Umbilical cord (tissue), 2 donors: ENCODE data around the gene SNRPD3. TPM values are rescaled to one million over a fixed set of nuclear protein-coding genes. Genes with fewer than 3 reads are reported as not detected.

Source experiments
- DNase-seq: peaks from one replicate; pipeline ENCODE4 v3.0.0-alpha.2; 2015; ENCODE audit warnings: low spot score
- total RNA-seq: library from RNA; depleted of rRNA; stranded (reverse); fragments of >200 nt; gene quantifications from one replicate; pipeline ENCODE4 v1.2.3, GENCODE V29; 2014; ENCODE audit warnings: low replicate concordance; ENCODE audit not compliant: insufficient read depth

Gene SNRPD3
- total RNA-seq, 1 donor from 2014 or later: 101 TPM

GRCh38 chr22:24566899-24567511 lies 11.2 kb downstream of the SNRPD3 start:
- DNase-seq: no peak

GRCh38 chr22:24567668-24568067 lies 11.9 kb downstream of the SNRPD3 start:
- no peak for DNase-seq

DNA sequence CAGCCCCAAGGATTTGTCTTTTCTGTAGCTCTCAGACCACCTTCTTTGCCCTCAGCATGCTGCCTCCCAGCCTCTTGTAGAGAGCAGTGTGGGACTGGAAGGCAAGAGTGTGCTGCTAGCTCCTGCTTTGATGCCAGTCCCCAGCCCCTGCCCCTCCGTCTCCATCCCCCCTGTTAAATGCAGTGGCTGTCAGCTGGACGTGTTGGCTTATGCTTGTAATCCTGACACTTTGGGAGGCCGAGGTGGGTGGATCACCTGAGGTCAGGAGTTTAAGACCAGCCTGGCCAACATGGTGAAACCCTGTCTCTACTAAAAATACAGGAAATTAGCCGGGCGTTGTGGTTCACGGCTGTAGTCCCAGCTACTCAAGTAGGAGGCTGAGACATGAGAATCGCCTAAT lies 15.5 kb downstream of the SNRPD3 start:
- no peak for DNase-seq

GRCh38 chr22:24576778-24577177 lies 21.0 kb downstream of the SNRPD3 start:
- DNase-seq: no peak

DNA sequence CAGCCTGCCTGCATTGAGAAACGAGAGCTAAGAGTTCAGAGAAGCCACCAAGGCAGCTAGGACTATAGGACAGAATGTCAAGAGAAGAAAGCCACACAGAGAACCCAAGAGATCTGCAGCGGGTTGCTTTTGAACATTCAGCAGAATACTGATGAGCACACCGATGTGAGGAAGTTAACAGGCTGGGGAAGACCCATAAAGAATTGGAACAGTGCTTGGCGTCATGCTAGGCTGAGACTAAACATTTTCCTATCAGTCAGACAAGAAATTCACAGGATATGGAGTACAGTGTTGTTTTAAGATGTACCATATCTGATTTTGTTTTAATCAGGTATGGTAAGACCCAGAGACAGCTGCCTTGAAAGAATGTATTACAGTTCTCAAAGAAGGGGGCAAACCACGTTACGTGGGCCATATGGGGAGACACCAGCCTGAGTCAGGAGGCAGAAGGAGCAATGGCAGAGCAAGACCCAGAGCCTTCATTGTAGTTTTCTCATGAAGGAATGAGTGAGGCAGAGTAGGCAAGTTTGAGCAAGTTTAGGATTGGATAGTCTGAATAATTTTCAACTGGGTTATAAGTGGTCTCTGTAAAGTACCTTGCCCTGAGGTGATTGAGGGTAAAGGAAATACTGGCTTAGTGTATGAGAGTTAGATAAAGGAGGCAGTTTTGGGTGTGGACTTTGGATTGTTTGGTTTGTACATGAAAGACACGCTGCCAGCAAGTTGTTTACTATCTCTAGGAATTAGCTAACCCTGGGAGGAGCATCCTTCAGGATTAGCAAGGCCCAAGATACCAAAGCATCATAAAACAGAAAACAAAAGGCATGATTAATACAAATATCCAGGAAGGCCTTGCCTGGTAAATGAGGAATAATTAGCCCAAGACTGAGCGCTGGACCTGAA lies 22.8 kb downstream of the SNRPD3 start:
- DNase-seq: peak; percentile 57

- DNase-seq: peak; percentile 66
Observed at GRCh38 chr22:24579258-24579601, 23.4 kb downstream of the SNRPD3 start.

DNA sequence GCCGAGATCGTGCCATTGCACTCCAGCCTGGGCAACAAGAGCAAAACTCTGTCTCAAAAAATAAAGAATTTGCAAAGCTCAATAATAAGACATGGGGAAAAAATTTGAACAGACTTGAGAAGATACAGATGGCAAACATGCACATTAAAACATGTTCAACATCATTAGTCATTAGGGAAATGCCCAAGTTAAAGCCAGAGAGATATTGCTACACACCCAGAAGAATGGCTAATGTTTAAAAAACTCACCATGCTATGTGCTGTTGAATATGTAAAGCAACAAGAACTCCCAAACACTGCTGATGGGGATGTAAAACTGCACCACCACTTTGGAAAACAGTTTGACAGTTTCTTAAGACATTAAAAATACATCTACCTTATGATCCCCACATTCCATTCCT lies 24.5 kb downstream of the SNRPD3 start:
- peak; percentile 80 for DNase-seq

DNA sequence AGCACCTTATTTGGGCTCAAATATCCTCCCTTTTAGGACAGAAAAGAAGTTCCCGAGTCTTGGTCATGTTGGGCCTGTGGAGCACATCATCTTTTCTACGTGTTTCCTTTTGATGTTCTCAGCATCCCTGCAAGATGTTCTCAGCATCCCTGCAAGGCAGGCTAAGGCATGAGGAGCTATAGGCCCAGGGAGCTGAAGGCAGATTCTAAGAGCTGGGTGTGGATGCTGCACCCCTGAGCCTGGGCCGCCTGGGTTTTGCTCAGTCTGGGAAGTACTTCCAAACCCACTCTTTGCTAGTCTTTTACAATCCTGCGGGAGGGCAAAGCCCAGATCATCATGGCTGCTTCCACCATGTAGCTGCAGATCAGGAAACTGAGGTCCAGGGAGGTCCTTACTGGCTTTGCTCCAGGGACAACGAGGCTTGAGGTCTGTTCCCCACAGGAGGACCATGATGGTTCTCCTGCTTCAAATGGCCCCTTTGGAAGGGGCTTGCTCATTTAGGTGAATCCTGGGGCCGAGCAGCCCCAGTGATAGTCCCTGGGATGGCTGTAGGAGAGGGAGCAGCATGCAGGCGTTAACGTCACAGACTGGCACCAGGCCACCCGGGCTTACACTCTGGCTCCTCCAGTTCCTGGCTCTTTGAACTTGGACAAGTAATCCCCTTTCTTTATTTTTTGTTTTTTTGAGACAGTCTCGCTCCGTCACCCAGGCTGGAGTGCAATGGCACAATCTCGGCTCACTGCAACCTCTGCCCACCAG lies 26.4 kb downstream of the SNRPD3 start:
- DNase-seq: no peak

- DNase-seq: peak; percentile 57
Observed at GRCh38 chr22:24583221-24584165, 27.7 kb downstream of the SNRPD3 start.

- no peak for DNase-seq
Observed at GRCh38 chr22:24584166-24584790, 28.5 kb downstream of the SNRPD3 start.

DNA sequence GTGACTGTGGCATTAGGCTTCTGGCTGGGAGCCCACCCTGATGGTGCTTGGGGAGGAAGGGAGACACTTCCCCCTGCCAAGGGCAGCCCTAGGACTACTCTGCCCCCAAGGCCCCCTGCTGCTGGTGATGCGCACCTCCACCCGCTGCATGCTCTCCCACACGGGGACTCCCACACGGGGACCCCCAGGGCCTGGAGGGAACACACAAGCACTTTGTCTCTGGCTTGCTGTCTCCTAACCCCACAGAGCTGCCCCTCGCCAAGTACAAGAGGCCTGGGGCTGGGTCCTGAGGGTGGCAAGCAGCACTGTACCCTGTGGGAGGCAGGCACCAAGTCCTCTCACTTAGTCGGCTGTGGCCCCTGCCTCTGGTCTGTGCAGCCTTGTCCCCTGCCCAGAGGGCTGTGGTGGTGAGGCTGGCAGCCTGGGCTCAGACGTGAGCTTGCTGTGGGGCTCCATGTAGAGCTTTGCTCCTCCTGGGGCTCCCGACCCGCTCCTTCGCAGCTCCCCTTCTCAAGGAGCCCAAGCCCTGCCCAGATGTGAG lies 29.1 kb downstream of the SNRPD3 start:
- no peak for DNase-seq

DNA sequence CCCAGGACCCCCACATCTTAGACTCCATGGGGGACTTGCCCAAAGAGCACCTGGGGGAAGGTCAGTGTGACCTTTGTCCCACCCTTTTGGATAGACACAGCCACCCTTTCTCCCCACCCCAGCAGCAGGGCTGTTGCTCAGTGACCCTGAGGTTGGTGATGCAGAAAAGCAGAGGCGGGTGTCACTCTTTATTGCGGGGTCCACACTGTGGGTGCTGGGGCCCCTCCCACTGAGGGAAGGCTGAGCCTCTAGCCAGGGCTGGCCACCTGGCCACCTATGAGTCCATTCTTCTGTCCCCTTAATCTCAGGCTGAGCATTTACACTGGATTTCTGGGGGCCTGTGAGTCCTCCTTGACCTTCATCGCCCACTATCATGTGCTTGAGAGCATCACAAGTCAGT lies 29.7 kb downstream of the SNRPD3 start:
- DNase-seq: no peak

GRCh38 chr22:24585927-24586546 lies 30.2 kb downstream of the SNRPD3 start:
- DNase-seq: no peak

DNA sequence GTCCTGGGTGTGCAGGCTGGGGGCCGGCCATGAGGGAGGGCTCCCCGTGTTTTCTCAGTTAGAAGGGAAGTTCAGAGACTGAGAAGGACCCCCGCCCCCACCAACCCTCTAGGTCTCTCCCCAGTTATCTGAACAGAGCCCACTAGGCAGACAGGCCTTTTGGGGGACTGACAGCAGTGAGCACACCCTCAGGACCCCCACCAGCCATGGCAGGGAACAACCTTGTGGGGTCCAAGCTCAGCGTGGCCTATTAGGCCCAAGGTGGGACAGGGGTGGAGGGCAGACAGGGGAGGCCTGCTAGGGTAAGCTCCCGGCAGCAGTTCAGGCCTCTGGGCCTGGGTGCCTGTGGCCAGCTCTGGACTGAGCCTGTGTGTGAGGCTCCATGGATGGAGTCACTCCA lies 31.5 kb downstream of the SNRPD3 start:
- no peak for DNase-seq

GRCh38 chr22:24587948-24588347 lies 32.1 kb downstream of the SNRPD3 start:
- DNase-seq: no peak

DNA sequence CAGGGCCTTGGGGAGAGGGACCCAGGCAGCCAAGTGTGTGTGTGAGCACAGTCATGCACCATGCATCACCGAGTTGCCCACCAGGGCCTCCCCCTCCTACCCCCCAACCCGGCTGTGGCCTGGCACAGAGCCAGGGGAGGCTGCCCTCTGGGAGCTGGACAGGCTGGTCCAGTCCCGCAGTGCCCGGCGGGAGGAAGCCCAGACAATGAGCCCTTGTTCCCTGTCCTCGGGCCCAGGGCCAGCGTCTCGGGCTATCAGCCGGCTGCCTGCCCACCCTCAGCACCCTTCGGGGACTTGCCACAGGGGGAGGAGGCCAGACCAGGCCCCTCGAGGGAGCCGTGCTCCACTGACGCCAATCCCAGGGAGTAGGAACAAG lies 32.6 kb downstream of the SNRPD3 start:
- no peak for DNase-seq

- DNase-seq: no peak
Observed at GRCh38 chr22:24588757-24589481, 33.1 kb downstream of the SNRPD3 start.

GRCh38 chr22:24589518-24590030 lies 33.8 kb downstream of the SNRPD3 start:
- no peak for DNase-seq

DNA sequence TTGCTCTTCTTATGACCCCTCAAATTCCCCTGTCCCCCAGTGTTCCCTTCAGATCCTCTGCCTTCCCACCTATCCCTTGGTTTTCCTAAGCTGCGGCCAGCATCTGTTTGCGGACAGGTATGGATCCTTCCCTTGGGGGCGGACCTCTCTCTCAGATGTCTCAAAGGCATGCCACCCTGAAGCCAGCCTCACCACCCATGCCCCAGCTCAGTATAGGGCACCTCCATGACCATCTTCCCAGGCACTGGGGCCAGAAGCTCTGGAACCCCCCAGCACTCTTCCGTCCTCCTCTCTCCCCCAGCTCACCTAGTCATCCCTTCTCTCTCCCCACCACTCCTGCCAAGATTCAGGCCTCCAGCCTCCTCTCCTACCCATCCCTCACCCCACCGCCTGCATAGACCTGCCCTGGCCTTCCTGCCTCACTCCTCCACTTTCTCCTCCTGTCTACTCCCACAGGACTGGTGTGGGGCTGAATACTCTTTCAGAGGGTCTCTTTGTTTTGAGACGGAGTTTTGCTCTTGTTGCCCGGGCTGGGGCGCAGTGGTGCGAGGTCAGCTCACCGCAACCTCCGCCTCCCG lies 34.9 kb downstream of the SNRPD3 start:
- DNase-seq: no peak
